ENCODE results near the gene BMP7.

The BMP7 gene

GRCh38 chr20:57147185-57147584, 119.3 kb downstream of the BMP7 start:
- DNase-seq (ENCODE audit: low spot score): no peak

GRCh38 chr20:57146155-57146554, 120.3 kb downstream of the BMP7 start:
- no peak for DNase-seq (ENCODE audit: low spot score)

- no peak for DNase-seq (ENCODE audit: low spot score)
These were observed 121.3 kb downstream of the BMP7 start for GRCh38 chr20:57145089-57145631.

GRCh38 chr20:57143173-57143572, 123.3 kb downstream of the BMP7 start:
- no peak for DNase-seq (ENCODE audit: low spot score)

- DNase-seq (ENCODE audit: low spot score): no peak
These were observed 123.8 kb downstream of the BMP7 start for GRCh38 chr20:57142667-57143066.

- DNase-seq (ENCODE audit: low spot score): no peak
These were observed 124.9 kb downstream of the BMP7 start for GRCh38 chr20:57141492-57141891.

- no peak for DNase-seq (ENCODE audit: low spot score)
These were observed 126.0 kb downstream of the BMP7 start for GRCh38 chr20:57140416-57140965.

- DNase-seq (ENCODE audit: low spot score): no peak
These were observed 126.9 kb downstream of the BMP7 start for GRCh38 chr20:57139342-57140093.

- no peak for DNase-seq (ENCODE audit: low spot score)
These were observed 128.0 kb downstream of the BMP7 start for GRCh38 chr20:57138198-57138995.

- DNase-seq (ENCODE audit: low spot score): no peak
These were observed 128.8 kb downstream of the BMP7 start for GRCh38 chr20:57137676-57138075.

GRCh38 chr20:57136734-57137133, 129.7 kb downstream of the BMP7 start:
- no peak for DNase-seq (ENCODE audit: low spot score)

GRCh38 chr20:57135875-57136274, 130.6 kb downstream of the BMP7 start:
- no peak for DNase-seq (ENCODE audit: low spot score)

- no peak for DNase-seq (ENCODE audit: low spot score)
These were observed 131.6 kb downstream of the BMP7 start for GRCh38 chr20:57134804-57135203.

GRCh38 chr20:57133926-57134650, 132.4 kb downstream of the BMP7 start:
- DNase-seq (ENCODE audit: low spot score): no peak

- DNase-seq (ENCODE audit: low spot score): no peak
These were observed 134.6 kb downstream of the BMP7 start for GRCh38 chr20:57131601-57132391.

GRCh38 chr20:57131077-57131476, 135.4 kb downstream of the BMP7 start:
- no peak for DNase-seq (ENCODE audit: low spot score)

- no peak for DNase-seq (ENCODE audit: low spot score)
These were observed 136.2 kb downstream of the BMP7 start for GRCh38 chr20:57130160-57130772.

- DNase-seq (ENCODE audit: low spot score): no peak
These were observed 137.1 kb downstream of the BMP7 start for GRCh38 chr20:57129303-57129702.

GRCh38 chr20:57128044-57128757, 138.2 kb downstream of the BMP7 start:
- no peak for DNase-seq (ENCODE audit: low spot score)

GRCh38 chr20:57126481-57127092, 139.9 kb downstream of the BMP7 start:
- no peak for DNase-seq (ENCODE audit: low spot score)

Data from AG20443 (cell line).